K562 (cell line): ENCODE data around the gene TKT. TPM values are rescaled to one million over a fixed set of nuclear protein-coding genes. Genes with fewer than 3 reads are reported as not detected.

Source experiments
- ADNP ChIP-seq: fragments of 200-800 bp; sonication (Bioruptor generic); IDR thresholded peaks from 2 replicates; pipeline ENCODE4 v1.6.1; 2016; ENCODE audit warnings: missing genetic modification characterization, missing compliant biosample characterization
- CBX1 ChIP-seq: sonication (generic); IDR thresholded peaks from 2 replicates; pipeline ENCODE4 v1.6.1; 2016; ENCODE audit warnings: antibody characterized with exemption, low read depth, mild to moderate bottlenecking
- FIP1L1 ChIP-seq: fragments of 200-400 bp; formaldehyde crosslinking; IDR thresholded peaks from 2 replicates; pipeline ENCODE4 v1.6.1; 2018; ENCODE audit warnings: mild to moderate bottlenecking, low read depth, low read length; ENCODE audit not compliant: poor library complexity, severe bottlenecking
- HCFC1 ChIP-seq: IDR thresholded peaks from 2 replicates; pipeline ENCODE4 v1.6.1; 2012; ENCODE audit warnings: low read depth, low read length, improper control_type of control experiment
- ILK ChIP-seq: fragments of 450-650 bp; IDR thresholded peaks from 2 replicates; pipeline ENCODE4 v1.6.1; 2016; ENCODE audit warnings: missing genetic modification characterization, low read depth, mild to moderate bottlenecking, missing compliant biosample characterization, moderate library complexity, borderline replicate concordance
- NCOA2 ChIP-seq, 2 experiments: fragments of 450-650 bp; IDR thresholded peaks; 2 replicates each; pipeline ENCODE4 v1.6.1; 2018; ENCODE audit warnings: mild to moderate bottlenecking in 2 of 2, moderate library complexity in 1 of 2; ENCODE audit not compliant: partially characterized antibody in 2 of 2
- NR2C1 ChIP-seq, 2 experiments: fragments of 450-650 bp; IDR thresholded peaks; 2 replicates each; pipeline ENCODE4 v1.6.1; 2017; ENCODE audit warnings: mild to moderate bottlenecking in 2 of 2, antibody characterized with exemption in 1 of 2, inconsistent platforms in 1 of 2, missing compliant biosample characterization in 1 of 2, missing genetic modification characterization in 1 of 2
- NRF1 ChIP-seq, 2 experiments: fragments of 450-650 bp; IDR thresholded peaks in 1 of 2; conservative IDR thresholded peaks in 1 of 2; 2 replicates each; pipeline ENCODE4 v1.6.1; 2014; ENCODE audit warnings: mild to moderate bottlenecking in 2 of 2
- TEAD1 ChIP-seq, 2 experiments: fragments of 450-650 bp in 1 of 2; sonication (generic) in 1 of 2; formaldehyde crosslinking; IDR thresholded peaks; 2 replicates each; pipeline versions ENCODE4 v1.4.0 to v1.8.0; 2020 to 2022; ENCODE audit warnings: mild to moderate bottlenecking in 2 of 2, missing genetic modification reagents in 1 of 2
- TFAM ChIP-seq: fragments of 250-450 bp; sonication (Bioruptor Pico); conservative IDR thresholded peaks from 2 replicates; pipeline ENCODE4 v1.5.0; 2021; ENCODE audit warnings: mild to moderate bottlenecking, moderate library complexity
- TOE1 ChIP-seq, 2 experiments: fragments of 450-650 bp in 1 of 2; sonication (generic) in 1 of 2; formaldehyde crosslinking in 1 of 2; IDR thresholded peaks; 2 replicates each; pipeline versions ENCODE4 v1.7.1 to v1.8.0; 2016 to 2022; ENCODE audit warnings: borderline replicate concordance in 2 of 2, mild to moderate bottlenecking in 2 of 2, antibody characterized with exemption in 1 of 2, inconsistent platforms in 1 of 2, low read depth in 1 of 2, missing genetic modification reagents in 1 of 2, moderate library complexity in 1 of 2
- TRIM28 ChIP-seq: fragments of 450-650 bp; IDR thresholded peaks from 2 replicates; pipeline ENCODE4 v1.6.1; 2017
- ZBTB8A ChIP-seq: fragments of 450-650 bp; IDR thresholded peaks from 2 replicates; pipeline ENCODE4 v1.6.1; 2018; ENCODE audit warnings: mild to moderate bottlenecking, moderate library complexity; ENCODE audit not compliant: partially characterized antibody
- ZNF431 ChIP-seq: sonication (generic); formaldehyde crosslinking; IDR thresholded peaks from 2 replicates; pipeline ENCODE4 v1.8.0; 2022; ENCODE audit warnings: mild to moderate bottlenecking, missing genetic modification reagents
- ZNF57 ChIP-seq: fragments of 450-650 bp; formaldehyde crosslinking; IDR thresholded peaks from 2 replicates; pipeline ENCODE4 v1.4.0; 2020; ENCODE audit warnings: mild to moderate bottlenecking, moderate library complexity
- polyA plus RNA-seq, 8 experiments: library from polyadenylated mRNA; depleted of rRNA in 4 of 8; stranded (reverse) in 5 of 8; unstranded in 3 of 8; fragments of >200 nt; fragmentation: Nextera tagmentation in 2 of 8; fragmentation: Illumina TruSeq in 1 of 8; extraction: Ambion mirVana in 2 of 8; extraction: Trizol in 1 of 8; gene quantifications; 2 replicates each; pipeline versions ENCODE4 v1.2.1 to v1.2.3, GENCODE V29; 2011 to 2014; ENCODE audit warnings: inconsistent platforms in 1 of 8, missing spikeins in 1 of 8
- total RNA-seq, 7 experiments: library from RNA; depleted of rRNA in 6 of 7; stranded (reverse); fragments of >200 nt in 6 of 7; fragmentation: Illumina TruSeq in 2 of 7; extraction: Trizol in 2 of 7; gene quantifications; 2 replicates each; pipeline versions ENCODE4 v1.2.1 to v1.2.3, GENCODE V29; 2011 to 2021; ENCODE audit warnings: low replicate concordance in 1 of 7
- TF ChIP-seq, protein P1 (sequence below), 2 experiments: fragments of 450-650 bp; formaldehyde crosslinking in 1 of 2; IDR thresholded peaks; 2 replicates each; pipeline versions ENCODE4 v1.4.0 to v1.6.1; 2014 to 2020; ENCODE audit warnings: mild to moderate bottlenecking in 2 of 2, borderline replicate concordance in 1 of 2, low read depth in 1 of 2
- TF ChIP-seq, protein P2 (sequence below), 2 experiments: fragments of 450-650 bp; conservative IDR thresholded peaks; 2 replicates each; pipeline ENCODE4 v1.6.1; 2017; ENCODE audit warnings: mild to moderate bottlenecking in 2 of 2, moderate library complexity in 2 of 2

The TKT gene
- total and polyA plus RNA-seq, 9 of the 15 experiments (the other 6 are each of a cell fraction or from before 2014, with no cell fraction given), result 58.1 to 401 (median 187) TPM

DNA sequence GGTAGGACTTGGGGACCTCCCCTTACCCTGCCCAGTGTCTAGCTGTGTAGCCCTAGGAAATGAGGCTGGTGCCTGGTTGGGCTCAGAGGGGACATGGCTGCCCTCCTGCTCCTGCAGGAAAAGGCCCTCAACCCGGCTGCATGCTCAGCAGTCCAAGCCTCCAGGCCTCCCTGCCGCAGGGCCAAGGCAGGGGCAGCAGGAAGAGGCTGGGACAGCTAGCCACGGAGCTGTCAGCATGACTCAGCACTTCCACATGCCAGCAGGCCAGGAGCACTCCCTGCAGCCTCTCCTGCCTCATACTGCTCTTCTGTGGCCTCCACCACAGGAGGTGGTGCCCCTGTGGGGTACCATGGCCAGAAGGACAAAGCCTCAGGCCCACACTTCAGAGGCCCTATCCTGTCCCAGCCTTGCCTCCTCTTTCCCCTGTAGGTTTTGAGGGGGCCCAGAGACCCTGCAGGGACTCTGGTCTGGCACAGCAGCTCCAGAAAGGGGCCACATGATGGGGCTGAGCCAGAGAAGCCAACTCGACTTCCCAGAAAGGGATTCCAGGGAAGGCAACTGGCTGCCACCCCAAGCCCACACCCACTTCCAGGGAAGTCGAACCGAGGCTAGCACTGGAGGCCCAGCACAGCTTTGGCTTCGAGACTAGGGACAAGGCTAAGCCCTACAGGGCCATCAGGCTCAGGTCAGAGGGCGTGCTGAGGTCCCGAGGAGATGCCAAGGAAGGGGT lies 19.5 kb downstream of the TKT start (continued):
- TF ChIP-seq TEAD1 (CRISPR knock-in tag; IDR thresholded peaks at IDR 0.05) (peak in 1 of 2 experiments; percentile 75; a peak in 1 of 4 replicates), ZNF431 (CRISPR knock-in tag) (no peak), ADNP (tag) (no peak), CBX1 (no peak), TFAM (no peak), NCOA2 (IDR thresholded peaks at IDR 0.05; ENCODE audit: partially characterized antibody in 2 of 2) (no peak), FIP1L1 (no peak), ILK (tag) (no peak), ZBTB8A (no peak), TOE1 (IDR thresholded peaks at IDR 0.05; ENCODE audit: borderline replicate concordance) (no peak), TOE1 (CRISPR knock-in tag; IDR thresholded peaks at IDR 0.05; ENCODE audit: borderline replicate concordance, low read depth) (no peak), NR2C1 (IDR thresholded peaks at IDR 0.05) (no peak), NR2C1 (tag; IDR thresholded peaks at IDR 0.05) (no peak; the same call in 1 of the 2 replicates), ZNF57 (no peak), NRF1 (conservative IDR thresholded peaks at IDR 0.05 in 1 of 2, IDR thresholded peaks at IDR 0.05 in 1 of 2) (no peak), HCFC1 (no peak), TRIM28 (no peak)
- TF ChIP-seq, protein P1, sequence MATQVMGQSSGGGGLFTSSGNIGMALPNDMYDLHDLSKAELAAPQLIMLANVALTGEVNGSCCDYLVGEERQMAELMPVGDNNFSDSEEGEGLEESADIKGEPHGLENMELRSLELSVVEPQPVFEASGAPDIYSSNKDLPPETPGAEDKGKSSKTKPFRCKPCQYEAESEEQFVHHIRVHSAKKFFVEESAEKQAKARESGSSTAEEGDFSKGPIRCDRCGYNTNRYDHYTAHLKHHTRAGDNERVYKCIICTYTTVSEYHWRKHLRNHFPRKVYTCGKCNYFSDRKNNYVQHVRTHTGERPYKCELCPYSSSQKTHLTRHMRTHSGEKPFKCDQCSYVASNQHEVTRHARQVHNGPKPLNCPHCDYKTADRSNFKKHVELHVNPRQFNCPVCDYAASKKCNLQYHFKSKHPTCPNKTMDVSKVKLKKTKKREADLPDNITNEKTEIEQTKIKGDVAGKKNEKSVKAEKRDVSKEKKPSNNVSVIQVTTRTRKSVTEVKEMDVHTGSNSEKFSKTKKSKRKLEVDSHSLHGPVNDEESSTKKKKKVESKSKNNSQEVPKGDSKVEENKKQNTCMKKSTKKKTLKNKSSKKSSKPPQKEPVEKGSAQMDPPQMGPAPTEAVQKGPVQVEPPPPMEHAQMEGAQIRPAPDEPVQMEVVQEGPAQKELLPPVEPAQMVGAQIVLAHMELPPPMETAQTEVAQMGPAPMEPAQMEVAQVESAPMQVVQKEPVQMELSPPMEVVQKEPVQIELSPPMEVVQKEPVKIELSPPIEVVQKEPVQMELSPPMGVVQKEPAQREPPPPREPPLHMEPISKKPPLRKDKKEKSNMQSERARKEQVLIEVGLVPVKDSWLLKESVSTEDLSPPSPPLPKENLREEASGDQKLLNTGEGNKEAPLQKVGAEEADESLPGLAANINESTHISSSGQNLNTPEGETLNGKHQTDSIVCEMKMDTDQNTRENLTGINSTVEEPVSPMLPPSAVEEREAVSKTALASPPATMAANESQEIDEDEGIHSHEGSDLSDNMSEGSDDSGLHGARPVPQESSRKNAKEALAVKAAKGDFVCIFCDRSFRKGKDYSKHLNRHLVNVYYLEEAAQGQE (IDR thresholded peaks at IDR 0.05; ENCODE audit: borderline replicate concordance), result no peak
- TF ChIP-seq, protein P1 (CRISPR knock-in tag; IDR thresholded peaks at IDR 0.05; ENCODE audit: low read depth), result 0 out of 2 replicates have a peak, but pooled peaks have one; percentile 24
- TF ChIP-seq, protein P2, sequence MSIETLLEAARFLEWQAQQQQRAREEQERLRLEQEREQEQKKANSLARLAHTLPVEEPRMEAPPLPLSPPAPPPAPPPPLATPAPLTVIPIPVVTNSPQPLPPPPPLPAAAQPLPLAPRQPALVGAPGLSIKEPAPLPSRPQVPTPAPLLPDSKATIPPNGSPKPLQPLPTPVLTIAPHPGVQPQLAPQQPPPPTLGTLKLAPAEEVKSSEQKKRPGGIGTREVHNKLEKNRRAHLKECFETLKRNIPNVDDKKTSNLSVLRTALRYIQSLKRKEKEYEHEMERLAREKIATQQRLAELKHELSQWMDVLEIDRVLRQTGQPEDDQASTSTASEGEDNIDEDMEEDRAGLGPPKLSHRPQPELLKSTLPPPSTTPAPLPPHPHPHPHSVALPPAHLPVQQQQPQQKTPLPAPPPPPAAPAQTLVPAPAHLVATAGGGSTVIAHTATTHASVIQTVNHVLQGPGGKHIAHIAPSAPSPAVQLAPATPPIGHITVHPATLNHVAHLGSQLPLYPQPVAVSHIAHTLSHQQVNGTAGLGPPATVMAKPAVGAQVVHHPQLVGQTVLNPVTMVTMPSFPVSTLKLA (conservative IDR thresholded peaks at IDR 0.05), result no peak
